CD4-positive, alpha-beta T cell treated with Interleukin-4 for 1 hour (primary cell): Measurements from ENCODE around the gene GCN1.

Experiments
- DNase-seq, 2 donors: peaks; one replicate each; pipeline ENCODE4 v3.0.0-alpha.2; 2020 to 2022

GCN1 gene

GRCh38 chr12:120140603-120141002, 53.9 kb downstream of the GCN1 start:
- DNase-seq, result no peak

- DNase-seq, result no peak
Observed at GRCh38 chr12:120139958-120140357, 54.6 kb downstream of the GCN1 start.

- no peak for DNase-seq
Observed at GRCh38 chr12:120138366-120138765, 56.1 kb downstream of the GCN1 start.

- DNase-seq, result no peak
Observed at GRCh38 chr12:120137833-120138232, 56.7 kb downstream of the GCN1 start.

GRCh38 chr12:120136093-120136770, 58.3 kb downstream of the GCN1 start:
- no peak for DNase-seq

GRCh38 chr12:120134307-120134980, 60.1 kb downstream of the GCN1 start:
- no peak for DNase-seq

- DNase-seq, result no peak
Observed at GRCh38 chr12:120132863-120133385, 61.6 kb downstream of the GCN1 start.

- no peak for DNase-seq
Observed at GRCh38 chr12:120132054-120132836, 62.3 kb downstream of the GCN1 start.

GRCh38 chr12:120131116-120131515, 63.4 kb downstream of the GCN1 start:
- DNase-seq, result no peak

- no peak for DNase-seq
Observed at GRCh38 chr12:120130011-120130410, 64.5 kb downstream of the GCN1 start.

GRCh38 chr12:120126635-120127005, 67.9 kb downstream of the GCN1 start:
- peak in 1 of 2 donors; percentile 60 for DNase-seq

GRCh38 chr12:120125792-120126634, 68.5 kb downstream of the GCN1 start:
- peak in 1 of 2 donors; percentile 33 for DNase-seq

- DNase-seq, result no peak
Observed at GRCh38 chr12:120125029-120125428, 69.5 kb downstream of the GCN1 start.

GRCh38 chr12:120121766-120122293, 72.7 kb downstream of the GCN1 start:
- DNase-seq, result peak in 1 of 2 donors; percentile 44

- DNase-seq, result no peak
Observed at GRCh38 chr12:120121343-120121742, 73.2 kb downstream of the GCN1 start.

GRCh38 chr12:120119271-120119973, 75.1 kb downstream of the GCN1 start:
- DNase-seq, result peak in 1 of 2 donors; percentile 38

- DNase-seq, result no peak
Observed at GRCh38 chr12:120118321-120119061, 76.0 kb downstream of the GCN1 start.

- DNase-seq, result no peak
Observed at GRCh38 chr12:120117961-120118320, 76.6 kb downstream of the GCN1 start.

GRCh38 chr12:120116792-120117651, 77.5 kb downstream of the GCN1 start:
- DNase-seq, result peak; percentile 96 to 97

GRCh38 chr12:120116441-120116791, 78.1 kb downstream of the GCN1 start, which contains the start of gene RAB35:
TSS of gene RAB35 (minus strand) at chr12:120116753. CDS start at chr12:120116650, 103 bp downstream.
- DNase-seq, result no peak
